IPS-NIHi11 (cell line): Measurements from ENCODE around the gene PLA2G2D.

Source experiments
- DNase-seq: peaks from one replicate; pipeline ENCODE4 v3.0.0; 2012; ENCODE audit warnings: mixed read lengths, low spot score

The PLA2G2D gene

GRCh38 chr1:20114021-20114648 lies 5.2 kb downstream of the PLA2G2D start:
- no peak for DNase-seq

GRCh38 chr1:20112279-20113000 lies 6.9 kb downstream of the PLA2G2D start:
- DNase-seq: no peak

DNA sequence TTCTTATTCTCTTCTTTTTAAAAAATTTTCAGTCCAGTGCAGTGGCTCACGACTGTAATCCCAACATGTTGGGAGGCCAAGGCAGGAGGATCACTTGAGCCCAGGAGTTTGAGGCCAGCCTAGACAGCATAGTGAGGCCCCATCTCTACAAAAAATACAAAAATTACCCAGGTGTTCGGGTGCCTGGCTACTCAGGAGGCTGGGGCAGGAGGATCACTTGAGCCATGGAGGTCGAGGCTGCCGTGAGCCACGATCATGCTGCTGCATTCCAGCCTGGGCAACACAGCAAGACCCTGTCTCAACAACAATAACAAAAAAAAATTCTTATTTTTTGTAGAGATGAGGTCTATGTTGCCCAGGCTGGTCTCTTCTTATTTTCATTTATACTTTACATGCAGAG lies 7.9 kb downstream of the PLA2G2D start:
- DNase-seq: no peak

DNA sequence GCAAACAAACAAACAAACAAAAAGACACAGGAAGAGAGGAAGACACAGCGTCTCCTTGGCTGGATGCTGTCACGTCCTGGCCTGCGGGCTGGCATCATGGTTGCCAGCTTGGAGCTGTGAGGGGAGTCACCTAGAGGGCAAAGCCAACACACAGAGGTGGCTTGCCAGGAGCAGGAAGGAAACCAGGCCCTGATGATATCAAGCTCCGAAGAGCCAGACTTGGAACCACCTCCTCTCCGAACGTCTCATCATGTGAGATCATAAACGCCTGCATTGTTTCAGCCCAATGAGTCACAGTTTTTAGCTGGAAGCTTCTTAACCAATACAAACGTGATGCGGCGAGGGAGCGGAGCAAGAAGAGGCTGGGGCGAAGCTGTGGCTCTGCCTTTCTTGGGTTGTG lies 8.7 kb downstream of the PLA2G2D start:
- no peak for DNase-seq

- no peak for DNase-seq
Observed at GRCh38 chr1:20109223-20109856, 10.0 kb downstream of the PLA2G2D start.

GRCh38 chr1:20108366-20109123 lies 10.8 kb downstream of the PLA2G2D start:
- DNase-seq: no peak

- no peak for DNase-seq
Observed at GRCh38 chr1:20107796-20108195, 11.5 kb downstream of the PLA2G2D start.

DNA sequence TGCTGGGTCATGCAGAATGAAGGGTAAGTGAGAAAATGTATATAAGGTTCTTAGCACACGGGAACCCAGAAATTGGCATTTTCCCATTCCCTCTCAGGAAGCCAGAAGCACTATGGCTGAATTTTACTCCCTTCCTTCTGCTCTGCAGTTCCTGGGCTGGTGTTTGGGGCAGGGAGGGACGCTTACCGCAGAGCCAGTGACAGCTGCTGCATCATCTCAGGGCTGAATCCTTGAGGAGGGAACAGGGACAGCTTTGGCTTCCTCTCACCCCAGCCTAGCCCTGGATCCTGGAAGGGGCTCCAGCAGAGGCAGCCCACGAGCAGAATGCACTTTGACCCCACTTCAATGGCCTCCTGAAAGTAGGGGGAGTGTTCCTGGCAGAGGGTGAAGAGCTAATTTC lies 12.0 kb downstream of the PLA2G2D start:
- DNase-seq: no peak

- DNase-seq: no peak
Observed at GRCh38 chr1:20105856-20106255, 13.5 kb downstream of the PLA2G2D start.

DNA sequence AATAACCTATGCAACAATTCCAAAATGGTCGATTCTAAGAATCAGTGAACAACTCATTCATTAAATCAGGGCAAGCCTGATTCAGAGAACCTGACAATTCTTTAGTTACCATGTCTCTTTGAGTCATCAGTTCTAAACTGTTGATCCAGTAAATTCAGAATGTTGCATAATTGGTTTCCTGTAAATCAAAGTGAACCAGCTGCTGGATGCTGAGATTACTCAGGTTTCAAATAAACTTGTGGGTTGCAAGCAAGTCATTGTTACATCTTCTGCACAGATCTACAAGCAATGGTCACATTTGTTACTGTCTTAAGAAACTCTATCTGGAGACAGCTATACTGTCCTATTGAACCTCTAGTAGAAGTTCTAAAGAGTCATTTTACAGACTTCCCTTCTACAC lies 16.5 kb downstream of the PLA2G2D start:
- DNase-seq: no peak

DNA sequence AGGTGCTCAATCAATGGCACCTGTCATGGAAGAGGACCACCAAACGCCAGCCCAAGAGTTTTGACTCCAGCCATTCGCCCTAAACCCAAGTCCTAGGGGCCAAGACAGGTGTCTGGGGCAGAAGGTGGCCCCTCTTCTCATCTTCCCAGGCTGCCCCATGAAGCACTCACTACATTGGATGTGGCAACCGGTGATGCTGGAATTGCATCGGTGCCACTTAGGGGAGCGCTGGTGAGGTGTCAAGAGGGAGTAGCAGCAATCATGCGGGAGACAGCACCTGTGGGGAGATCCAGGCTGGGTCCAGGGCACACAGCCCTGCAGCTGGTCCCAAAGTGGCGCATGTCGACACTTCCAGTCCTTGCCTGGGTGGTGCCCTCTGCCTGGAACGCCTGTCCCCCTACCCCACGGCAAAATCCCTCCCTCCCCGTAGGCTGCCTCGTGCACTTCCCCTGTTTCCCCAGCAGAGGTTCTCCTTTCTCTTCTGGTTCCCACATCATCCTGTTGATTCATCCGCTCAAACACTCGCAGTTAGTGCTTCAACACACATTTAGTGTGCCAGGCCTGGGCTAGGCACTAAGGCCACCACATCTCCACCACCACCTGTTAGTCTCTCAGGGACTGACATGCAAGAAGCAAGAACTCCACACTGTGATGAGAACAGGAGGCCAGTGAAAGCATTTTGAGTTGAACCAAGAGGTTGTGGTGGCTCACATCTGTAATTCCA lies 18.5 kb downstream of the PLA2G2D start:
- peak; percentile 79 for DNase-seq

DNA sequence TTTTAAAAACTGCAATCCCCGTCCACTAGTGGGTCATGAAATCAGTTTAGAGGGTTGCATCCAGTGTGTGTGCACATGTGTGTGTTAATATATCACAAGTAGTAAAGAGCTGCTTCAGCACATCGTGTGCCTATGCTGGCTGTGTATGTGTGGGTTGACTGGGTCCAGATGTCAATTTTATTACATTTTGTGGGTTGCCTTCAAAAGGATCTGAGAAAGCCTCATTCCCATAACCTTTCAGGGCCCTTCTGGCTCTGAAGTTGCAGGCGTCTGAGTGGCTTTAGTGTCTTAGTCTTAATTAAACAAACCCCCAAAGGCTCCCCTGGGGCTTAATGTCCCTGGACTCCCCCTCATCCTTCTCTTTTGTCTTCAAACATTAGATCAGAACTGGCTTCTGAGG lies 19.8 kb downstream of the PLA2G2D start:
- no peak for DNase-seq

DNA sequence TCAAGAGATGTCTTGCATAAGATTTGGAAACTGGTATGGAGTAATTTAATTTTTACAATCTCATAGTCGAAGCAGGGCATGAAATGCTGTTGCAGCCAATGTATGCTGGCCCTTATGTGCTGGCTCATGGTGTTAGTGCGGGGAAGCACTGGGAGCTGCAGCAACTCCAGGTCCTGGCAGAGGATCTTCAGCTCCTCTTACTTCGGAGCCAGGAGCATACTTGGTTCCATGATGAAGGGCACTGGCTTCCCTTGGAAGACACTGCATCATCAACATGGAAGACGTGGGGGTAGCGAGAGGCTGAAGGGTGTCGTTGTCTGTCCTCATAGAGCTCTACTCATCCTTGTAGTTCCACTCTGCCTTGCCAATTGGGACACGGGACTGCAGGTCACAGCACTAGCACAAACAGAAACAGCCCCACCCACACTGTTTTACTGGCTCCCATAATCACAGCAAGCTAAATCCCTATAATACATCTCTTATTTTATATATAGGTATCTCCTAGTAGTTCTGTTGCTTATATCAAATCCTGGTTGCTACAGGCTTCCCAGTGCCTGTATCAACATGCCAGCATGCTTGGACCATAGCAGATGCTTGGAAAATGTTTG lies 22.4 kb downstream of the PLA2G2D start:
- no peak for DNase-seq

DNA sequence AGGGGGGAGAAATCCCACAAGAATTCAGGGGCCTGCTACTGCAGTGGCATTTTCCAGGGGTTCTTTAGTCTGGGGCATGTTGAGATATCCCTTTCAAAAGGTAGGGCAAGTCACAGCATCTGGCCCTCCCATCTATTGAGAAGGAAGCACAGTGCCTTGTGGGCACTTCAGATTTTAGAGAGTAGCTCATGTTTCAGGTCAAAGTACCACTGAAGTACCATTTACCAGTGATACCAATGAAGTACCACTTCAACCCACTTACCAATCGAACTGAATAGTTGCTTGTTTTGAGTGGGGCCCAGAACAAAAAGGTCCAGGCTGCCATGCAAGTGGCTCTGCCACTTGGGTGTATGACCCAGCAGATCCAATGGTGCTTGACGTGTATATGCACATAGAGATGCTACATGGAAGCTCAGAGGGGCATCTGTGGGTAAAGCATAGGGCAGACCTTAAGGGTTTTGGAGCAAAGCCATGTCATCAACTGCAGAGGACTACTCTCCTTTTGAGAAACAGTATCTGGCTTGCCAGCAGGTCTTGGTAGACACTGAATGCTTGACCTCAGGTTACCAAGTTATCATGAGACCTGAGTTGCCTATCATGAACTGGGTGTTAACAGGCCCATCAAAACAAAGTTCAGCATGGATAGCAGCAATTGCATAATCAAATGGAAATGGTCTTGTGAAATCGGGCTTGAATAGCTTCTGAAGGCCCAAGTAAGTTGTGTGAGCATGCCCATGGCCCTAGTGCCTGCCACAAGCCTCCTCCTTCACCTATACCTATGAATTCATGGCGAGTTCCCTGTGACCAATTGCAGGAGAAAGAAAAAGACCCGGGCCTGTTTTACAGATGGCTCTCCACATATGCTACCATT lies 23.5 kb downstream of the PLA2G2D start:
- DNase-seq: no peak

- DNase-seq: no peak
Observed at GRCh38 chr1:20093940-20094391, 25.4 kb downstream of the PLA2G2D start.

DNA sequence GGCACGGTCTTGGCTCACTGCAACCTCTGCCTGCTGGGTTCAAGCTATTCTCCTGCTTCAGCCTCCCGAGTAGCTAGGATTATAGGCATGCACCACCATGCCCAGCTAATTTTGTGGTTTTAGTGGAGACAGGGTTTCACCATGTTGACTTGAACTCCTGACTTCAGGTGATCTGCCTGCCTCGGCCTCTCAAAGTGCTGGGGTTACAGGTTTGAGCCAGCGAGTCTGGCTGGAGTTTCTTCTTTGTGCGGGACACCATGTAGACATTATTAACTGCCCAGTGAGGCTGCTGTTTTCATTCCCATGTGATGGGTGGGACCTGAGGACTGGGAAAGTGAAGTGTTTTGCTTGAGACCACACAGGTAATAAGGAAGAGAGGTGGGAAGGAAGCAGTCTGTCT lies 26.0 kb downstream of the PLA2G2D start:
- DNase-seq: no peak

- no peak for DNase-seq
Observed at GRCh38 chr1:20090641-20091040, 28.7 kb downstream of the PLA2G2D start.

DNA sequence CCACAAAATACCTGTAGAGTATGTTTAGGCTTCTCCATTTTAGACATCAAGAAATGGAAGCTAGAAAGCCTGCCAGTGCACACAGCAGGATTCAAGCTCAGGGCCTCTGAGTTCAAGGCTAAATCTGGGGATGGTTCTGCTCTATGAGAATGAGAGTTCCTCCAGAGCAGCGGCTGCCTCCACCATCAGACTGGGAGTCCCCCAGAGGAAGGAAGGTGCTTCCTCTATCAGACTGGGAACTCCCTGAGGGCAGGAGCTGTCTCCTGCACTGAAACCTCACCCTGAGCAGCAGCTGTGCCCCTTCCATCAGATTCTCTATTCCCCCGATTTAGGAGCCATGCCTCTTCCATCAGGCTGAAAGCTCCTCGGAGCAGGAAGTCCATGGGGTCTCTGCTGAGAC lies 29.2 kb downstream of the PLA2G2D start:
- DNase-seq: no peak

DNA sequence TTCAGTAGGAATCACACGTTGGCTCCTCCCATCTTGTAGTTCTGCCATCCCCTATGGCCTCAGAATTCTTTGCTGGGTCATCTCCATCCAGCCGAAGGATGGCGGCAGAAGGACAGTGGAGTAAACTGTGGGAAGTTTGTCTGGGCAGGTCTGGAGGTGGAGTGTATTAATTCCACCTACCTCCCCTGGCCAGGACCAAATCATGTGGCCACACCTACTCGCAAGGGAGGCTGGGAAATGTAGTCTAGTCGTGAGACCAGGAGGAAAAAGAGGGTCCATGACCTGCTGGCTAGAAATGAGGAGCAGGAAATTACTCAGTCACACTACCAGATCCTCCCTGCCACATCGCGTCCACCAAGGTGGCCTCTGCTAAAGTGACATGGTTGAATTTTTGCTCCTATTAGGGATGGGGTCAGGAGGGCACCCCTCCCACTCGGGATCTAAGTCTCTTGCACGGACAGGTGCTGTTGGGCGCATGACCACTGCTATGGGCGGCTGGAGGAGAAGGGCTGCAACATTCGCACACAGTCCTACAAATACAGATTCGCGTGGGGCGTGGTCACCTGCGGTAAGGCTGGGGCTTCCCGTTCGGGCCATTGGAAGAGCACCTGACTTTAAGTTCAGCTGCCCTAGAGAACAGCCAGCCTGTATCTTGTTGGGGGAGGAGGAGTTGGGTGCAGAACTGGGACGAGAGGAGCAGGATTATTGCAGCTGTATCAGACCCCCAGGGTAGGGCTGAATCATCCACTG lies 29.8 kb downstream of the PLA2G2D start:
- peak; percentile 57 for DNase-seq

GRCh38 chr1:20087668-20088067 lies 31.7 kb downstream of the PLA2G2D start:
- peak; percentile 45 for DNase-seq
